ENCODE results near the gene SLC24A1.

DNA sequence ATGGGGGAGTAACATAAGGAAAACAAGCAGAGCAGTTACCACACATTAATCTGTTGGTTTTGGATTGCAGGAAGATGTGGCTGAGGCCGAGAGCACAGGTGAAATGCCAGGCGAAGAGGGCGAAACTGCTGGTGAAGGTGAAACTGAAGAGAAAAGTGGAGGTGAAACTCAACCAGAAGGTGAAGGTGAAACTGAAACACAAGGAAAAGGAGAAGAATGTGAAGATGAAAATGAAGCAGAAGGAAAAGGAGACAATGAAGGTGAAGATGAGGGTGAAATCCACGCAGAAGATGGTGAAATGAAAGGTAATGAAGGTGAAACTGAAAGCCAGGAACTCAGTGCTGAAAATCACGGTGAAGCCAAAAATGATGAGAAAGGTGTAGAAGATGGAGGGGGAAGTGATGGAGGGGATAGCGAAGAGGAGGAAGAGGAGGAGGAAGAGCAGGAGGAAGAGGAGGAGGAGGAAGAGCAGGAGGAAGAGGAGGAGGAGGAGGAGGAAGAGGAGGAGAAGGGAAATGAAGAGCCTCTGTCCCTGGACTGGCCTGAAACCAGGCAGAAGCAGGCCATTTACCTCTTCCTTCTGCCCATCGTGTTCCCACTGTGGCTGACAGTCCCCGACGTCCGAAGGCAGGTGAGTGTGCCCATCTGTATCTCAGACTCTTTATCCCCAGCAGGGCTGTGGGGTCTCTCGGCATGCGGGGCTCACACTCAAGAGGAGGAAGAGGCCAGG lies 28.7 kb downstream of the SLC24A1 start:
- TF ChIP-seq POLR2A (IDR thresholded peaks at IDR 0.05) = no peak
- TF ChIP-seq, protein P1, sequence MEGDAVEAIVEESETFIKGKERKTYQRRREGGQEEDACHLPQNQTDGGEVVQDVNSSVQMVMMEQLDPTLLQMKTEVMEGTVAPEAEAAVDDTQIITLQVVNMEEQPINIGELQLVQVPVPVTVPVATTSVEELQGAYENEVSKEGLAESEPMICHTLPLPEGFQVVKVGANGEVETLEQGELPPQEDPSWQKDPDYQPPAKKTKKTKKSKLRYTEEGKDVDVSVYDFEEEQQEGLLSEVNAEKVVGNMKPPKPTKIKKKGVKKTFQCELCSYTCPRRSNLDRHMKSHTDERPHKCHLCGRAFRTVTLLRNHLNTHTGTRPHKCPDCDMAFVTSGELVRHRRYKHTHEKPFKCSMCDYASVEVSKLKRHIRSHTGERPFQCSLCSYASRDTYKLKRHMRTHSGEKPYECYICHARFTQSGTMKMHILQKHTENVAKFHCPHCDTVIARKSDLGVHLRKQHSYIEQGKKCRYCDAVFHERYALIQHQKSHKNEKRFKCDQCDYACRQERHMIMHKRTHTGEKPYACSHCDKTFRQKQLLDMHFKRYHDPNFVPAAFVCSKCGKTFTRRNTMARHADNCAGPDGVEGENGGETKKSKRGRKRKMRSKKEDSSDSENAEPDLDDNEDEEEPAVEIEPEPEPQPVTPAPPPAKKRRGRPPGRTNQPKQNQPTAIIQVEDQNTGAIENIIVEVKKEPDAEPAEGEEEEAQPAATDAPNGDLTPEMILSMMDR (IDR thresholded peaks at IDR 0.05) = no peak

Measured in adrenal gland (tissue), 5 donors.